ENCODE measurements around the gene RAB1B. TPM values are rescaled to one million over a fixed set of nuclear protein-coding genes. Genes with fewer than 3 reads are reported as not detected.
"Not testable (repeated sequence)": the region's sequence is repeated elsewhere in the genome, so short reads cannot be mapped to it uniquely, and the experiment has no call there.

The RAB1B gene
- polyA plus RNA-seq, 12 donors, result 74.0 to 118 (median 89.9) TPM; not detected in 1

- no peak for DNase-seq
Measured at GRCh38 chr11:66317723-66318599, 49.5 kb downstream of the RAB1B start.

GRCh38 chr11:66318600-66318970, 50.1 kb downstream of the RAB1B start:
- DNase-seq, result no peak

GRCh38 chr11:66320289-66320688, 51.9 kb downstream of the RAB1B start:
- DNase-seq, result not testable (repeated sequence)

GRCh38 chr11:66320748-66321147, 52.3 kb downstream of the RAB1B start:
- DNase-seq, result not testable (repeated sequence)

- DNase-seq, result no peak
Measured at GRCh38 chr11:66321606-66322005, 53.2 kb downstream of the RAB1B start.

GRCh38 chr11:66322732-66323427, 54.4 kb downstream of the RAB1B start:
- no peak for DNase-seq

- no peak for DNase-seq
Measured at GRCh38 chr11:66323684-66324083, 55.2 kb downstream of the RAB1B start.

GRCh38 chr11:66324664-66325063, 56.2 kb downstream of the RAB1B start:
- DNase-seq, result no peak

- no peak for DNase-seq
Measured at GRCh38 chr11:66325263-66325671, 56.8 kb downstream of the RAB1B start.

- no peak for DNase-seq
Measured at GRCh38 chr11:66326261-66327111, 58.0 kb downstream of the RAB1B start.

Other genes with a start within 250 kb of the RAB1B start
- under 1 TPM in 5 of 12 donors, not detected in 7; 0.08 to 0.57 (median 0.11) TPM for gene CATSPER1, start 242.2 kb upstream of the RAB1B start, polyA plus RNA-seq (ENCODE audit: insufficient read length in 12 of 12)
- gene GAL3ST3, start 219.5 kb upstream of the RAB1B start, polyA plus RNA-seq (ENCODE audit: insufficient read length in 12 of 12), result 1 to 10 TPM in 1 of 12 donors, under 1 TPM in 8, not detected in 3; 0.24 to 1.1 (median 0.47) TPM
- 100 to 1,000 TPM in 11 of 12 donors, not detected in 1; 120 to 210 (median 134) TPM for gene SF3B2, start 216.3 kb upstream of the RAB1B start, polyA plus RNA-seq (ENCODE audit: insufficient read length in 12 of 12)
- 100 to 1,000 TPM in 1 of 12 donors, 10 to 100 TPM in 11; 29.9 to 128 (median 33.8) TPM for gene PACS1, start 198.4 kb upstream of the RAB1B start, polyA plus RNA-seq (ENCODE audit: insufficient read length in 12 of 12)
- gene KLC2, start 10.9 kb upstream of the RAB1B start, polyA plus RNA-seq (ENCODE audit: insufficient read length in 12 of 12), result 10 to 100 TPM in 10 of 12 donors, 1 to 10 TPM in 1, not detected in 1; 8.3 to 21.6 (median 14.8) TPM
- 1 to 10 TPM in 11 of 12 donors, not detected in 1; 1.6 to 9.4 (median 4.7) TPM for gene CNIH2, start 9.5 kb downstream of the RAB1B start, polyA plus RNA-seq (ENCODE audit: insufficient read length in 12 of 12)
- gene YIF1A, start 20.5 kb downstream of the RAB1B start, polyA plus RNA-seq (ENCODE audit: insufficient read length in 12 of 12), result 100 to 1,000 TPM in 1 of 12 donors, 10 to 100 TPM in 10, not detected in 1; 30.1 to 132 (median 40.9) TPM
- under 1 TPM in 1 of 12 donors, not detected in 11; 0.08 TPM for gene TMEM151A, start 23.3 kb downstream of the RAB1B start, polyA plus RNA-seq (ENCODE audit: insufficient read length in 12 of 12)
- gene CD248, start 48.4 kb downstream of the RAB1B start, polyA plus RNA-seq (ENCODE audit: insufficient read length in 12 of 12), result 100 to 1,000 TPM in 4 of 12 donors, 10 to 100 TPM in 7, not detected in 1; 58.8 to 208 (median 73.9) TPM
- gene RIN1, start 67.8 kb downstream of the RAB1B start, polyA plus RNA-seq (ENCODE audit: insufficient read length in 12 of 12), result 10 to 100 TPM in 1 of 12 donors, 1 to 10 TPM in 9, not detected in 2; 4.1 to 11.7 (median 5.9) TPM
- gene BRMS1, start 76.5 kb downstream of the RAB1B start, polyA plus RNA-seq (ENCODE audit: insufficient read length in 12 of 12), result 10 to 100 TPM in 11 of 12 donors, not detected in 1; 14.7 to 28.4 (median 19.2) TPM
- gene B4GAT1, start 79.0 kb downstream of the RAB1B start, polyA plus RNA-seq (ENCODE audit: insufficient read length in 12 of 12), result 10 to 100 TPM in 11 of 12 donors, not detected in 1; 16.0 to 25.2 (median 20.3) TPM
- 10 to 100 TPM in 11 of 12 donors, not detected in 1; 13.7 to 38.4 (median 25.3) TPM for gene SLC29A2, start 103.1 kb downstream of the RAB1B start, polyA plus RNA-seq (ENCODE audit: insufficient read length in 12 of 12)
- under 1 TPM in 8 of 12 donors, not detected in 4; 0.07 to 0.58 (median 0.22) TPM for gene NPAS4, start 152.4 kb downstream of the RAB1B start, polyA plus RNA-seq (ENCODE audit: insufficient read length in 12 of 12)
- 10 to 100 TPM in 11 of 12 donors, not detected in 1; 42.2 to 62.4 (median 46.3) TPM for gene MRPL11, start 170.2 kb downstream of the RAB1B start, polyA plus RNA-seq (ENCODE audit: insufficient read length in 12 of 12)
- gene PELI3, start 198.3 kb downstream of the RAB1B start, polyA plus RNA-seq (ENCODE audit: insufficient read length in 12 of 12), result 1 to 10 TPM in 11 of 12 donors, not detected in 1; 4.2 to 10.0 (median 5.2) TPM
- 10 to 100 TPM in 11 of 12 donors, not detected in 1; 15.5 to 45.8 (median 21.7) TPM for gene DPP3, start 211.8 kb downstream of the RAB1B start, polyA plus RNA-seq (ENCODE audit: insufficient read length in 12 of 12)
- 10 to 100 TPM in 11 of 12 donors, not detected in 1; 15.8 to 34.2 (median 20.8) TPM for gene BBS1, start 242.0 kb downstream of the RAB1B start, polyA plus RNA-seq (ENCODE audit: insufficient read length in 12 of 12)